Panc1 (cell line): ENCODE results near the gene DDX17.

ENCODE experiments used
- POLR2AphosphoS5 ChIP-seq: IDR thresholded peaks from 2 replicates; pipeline ENCODE4 v1.6.1; 2012; ENCODE audit warnings: mild to moderate bottlenecking, low read depth, low read length, moderate library complexity
- TCF7L2 ChIP-seq: IDR thresholded peaks from 2 replicates; pipeline ENCODE4 v1.6.1; 2011; ENCODE audit warnings: mild to moderate bottlenecking, low read depth, low read length, inconsistent platforms
- TF ChIP-seq, protein P1 (sequence below): fragments of 450-650 bp; IDR thresholded peaks from 2 replicates; pipeline ENCODE4 v1.5.1; 2017; ENCODE audit warnings: mild to moderate bottlenecking

DNA sequence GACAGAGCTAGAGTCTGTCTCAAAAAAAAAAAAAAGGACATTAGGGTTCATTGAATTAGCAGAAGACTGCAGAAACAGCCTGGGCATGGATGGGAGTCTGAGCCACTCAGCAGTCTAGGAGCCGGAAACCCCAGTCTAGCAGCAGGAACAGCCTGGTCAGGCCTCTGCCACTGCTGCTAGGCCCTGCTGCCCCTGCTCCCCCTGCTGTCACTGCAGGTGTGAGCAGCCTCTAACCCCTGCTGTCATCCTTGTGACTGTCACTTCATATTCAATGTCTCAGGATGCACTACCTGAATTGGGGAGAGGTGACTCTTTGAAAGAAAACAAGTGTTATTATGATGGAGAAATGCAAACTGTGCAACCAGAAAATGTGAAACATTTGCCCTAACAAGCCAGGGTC is 7.0 kb upstream of the DDX17 start:
- TF ChIP-seq, protein P1, sequence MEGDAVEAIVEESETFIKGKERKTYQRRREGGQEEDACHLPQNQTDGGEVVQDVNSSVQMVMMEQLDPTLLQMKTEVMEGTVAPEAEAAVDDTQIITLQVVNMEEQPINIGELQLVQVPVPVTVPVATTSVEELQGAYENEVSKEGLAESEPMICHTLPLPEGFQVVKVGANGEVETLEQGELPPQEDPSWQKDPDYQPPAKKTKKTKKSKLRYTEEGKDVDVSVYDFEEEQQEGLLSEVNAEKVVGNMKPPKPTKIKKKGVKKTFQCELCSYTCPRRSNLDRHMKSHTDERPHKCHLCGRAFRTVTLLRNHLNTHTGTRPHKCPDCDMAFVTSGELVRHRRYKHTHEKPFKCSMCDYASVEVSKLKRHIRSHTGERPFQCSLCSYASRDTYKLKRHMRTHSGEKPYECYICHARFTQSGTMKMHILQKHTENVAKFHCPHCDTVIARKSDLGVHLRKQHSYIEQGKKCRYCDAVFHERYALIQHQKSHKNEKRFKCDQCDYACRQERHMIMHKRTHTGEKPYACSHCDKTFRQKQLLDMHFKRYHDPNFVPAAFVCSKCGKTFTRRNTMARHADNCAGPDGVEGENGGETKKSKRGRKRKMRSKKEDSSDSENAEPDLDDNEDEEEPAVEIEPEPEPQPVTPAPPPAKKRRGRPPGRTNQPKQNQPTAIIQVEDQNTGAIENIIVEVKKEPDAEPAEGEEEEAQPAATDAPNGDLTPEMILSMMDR, result no peak; the same call in 1 of the 2 replicates
- TF ChIP-seq TCF7L2 (no peak), POLR2AphosphoS5 (no peak)
